ENCODE data around the gene EEFSEC. TPM values are rescaled to one million over a fixed set of nuclear protein-coding genes. Genes with fewer than 3 reads are reported as not detected.

EEFSEC gene
- total and polyA plus RNA-seq, 4 donors = 9.8 to 20.1 (median 11.6) TPM

GRCh38 chr3:128399221-128399915, 246.1 kb downstream of the EEFSEC start:
- no peaks in the 10 kb centered on the region for H3K9me3 ChIP-seq (ENCODE audit: control insufficient read depth in 4 of 4, insufficient read depth in 3 of 4, low read length in 3 of 4)
- no peak for DNase-seq
- peaks cover 4 to 15% (median 10%) of the 10 kb centered on the region in 5 donors for H3K4me1 ChIP-seq (ENCODE audit: control insufficient read depth in 5 of 5, insufficient read depth in 5 of 5, low read length in 5 of 5)
- no peaks in the 10 kb centered on the region for H3K36me3 ChIP-seq (ENCODE audit: control insufficient read depth in 4 of 4, insufficient read depth in 4 of 4, low read length in 4 of 4)
- H3K27ac ChIP-seq (ENCODE audit: low read depth in 1 of 2, low read length in 1 of 2) = no peak overlapping the region
- no peaks in the 10 kb centered on the region for H3K27me3 ChIP-seq (ENCODE audit: control insufficient read depth in 3 of 3, insufficient read depth in 3 of 3, low read length in 2 of 3)
- H3K4me3 ChIP-seq = no peak overlapping the region
- no peak for TF ChIP-seq CTCF (IDR thresholded peaks at IDR 0.05; ENCODE audit: control extremely low read depth, extremely low read depth)
- 92 to 97% methylated on average over 24 of the region's 24 CpGs for WGBS, 2 donors
- ATAC-seq (ENCODE audit: insufficient read depth, low FRiP score) = no peak
- no peak overlapping the region for H3K9ac ChIP-seq (ENCODE audit: insufficient read depth in 1 of 2, low read length in 2 of 2)

GRCh38 chr3:128400671-128401070, 247.4 kb downstream of the EEFSEC start:
- Histone ChIP-seq H3K9ac (ENCODE audit: insufficient read depth in 1 of 2, low read length in 2 of 2) (no peak overlapping the region), H3K4me3 (no peak overlapping the region), H3K4me1 (ENCODE audit: control insufficient read depth in 5 of 5, insufficient read depth in 5 of 5, low read length in 5 of 5) (peaks cover 0 to 6% (median 3%) of the 10 kb centered on the region in 5 donors), H3K36me3 (ENCODE audit: control insufficient read depth in 4 of 4, insufficient read depth in 4 of 4, low read length in 4 of 4) (no peaks in the 10 kb centered on the region), H3K27me3 (ENCODE audit: control insufficient read depth in 3 of 3, insufficient read depth in 3 of 3, low read length in 2 of 3) (no peaks in the 10 kb centered on the region), H3K27ac (ENCODE audit: low read depth in 1 of 2, low read length in 1 of 2) (no peak overlapping the region), H3K9me3 (ENCODE audit: control insufficient read depth in 4 of 4, insufficient read depth in 3 of 4, low read length in 3 of 4) (no peaks in the 10 kb centered on the region)
- 96 to 97% methylated on average over 11 of the region's 11 CpGs for WGBS, 2 donors
- no peak for TF ChIP-seq CTCF (IDR thresholded peaks at IDR 0.05; ENCODE audit: control extremely low read depth, extremely low read depth)
- ATAC-seq (ENCODE audit: insufficient read depth, low FRiP score) (no peak), DNase-seq (no peak)

GRCh38 chr3:128402319-128402718, 249.0 kb downstream of the EEFSEC start:
- Histone ChIP-seq H3K27me3 (ENCODE audit: control insufficient read depth in 3 of 3, insufficient read depth in 3 of 3, low read length in 2 of 3) (no peaks in the 10 kb centered on the region), H3K9me3 (ENCODE audit: control insufficient read depth in 4 of 4, insufficient read depth in 3 of 4, low read length in 3 of 4) (no peaks in the 10 kb centered on the region), H3K4me3 (no peak overlapping the region), H3K36me3 (ENCODE audit: control insufficient read depth in 4 of 4, insufficient read depth in 4 of 4, low read length in 4 of 4) (no peaks in the 10 kb centered on the region), H3K4me1 (ENCODE audit: control insufficient read depth in 5 of 5, insufficient read depth in 5 of 5, low read length in 5 of 5) (peaks cover 0 to 4% (median 3%) of the 10 kb centered on the region in 5 donors), H3K9ac (ENCODE audit: insufficient read depth in 1 of 2, low read length in 2 of 2) (no peak overlapping the region), H3K27ac (ENCODE audit: low read depth in 1 of 2, low read length in 1 of 2) (no peak overlapping the region)
- 92 to 93% methylated on average over 11 of the region's 11 CpGs for WGBS, 2 donors
- no peak for TF ChIP-seq CTCF (IDR thresholded peaks at IDR 0.05; ENCODE audit: control extremely low read depth, extremely low read depth)
- ATAC-seq (ENCODE audit: insufficient read depth, low FRiP score) = no peak
- no peak for DNase-seq

All from lung (tissue), 12 donors.